Upper lobe of left lung (tissue), 4 donors: ENCODE data around the gene P2RY14.

Experiments used
- CTCF ChIP-seq, 6 experiments: fragments of 450-650 bp in 4 of 6; fragments of 200-600 bp in 2 of 6; sonication (generic) in 2 of 6; IDR thresholded peaks; one replicate each; pipeline ENCODE4 v1.5.1; 2016 to 2019; ENCODE audit warnings: antibody characterized with exemption in 6 of 6
- POLR2A ChIP-seq, 4 donors: fragments of 450-650 bp; IDR thresholded peaks; one replicate each; pipeline ENCODE4 v1.5.1; 2016 to 2017; ENCODE audit warnings: antibody characterized with exemption in 4 of 4, mild to moderate bottlenecking in 2 of 4
- POLR2AphosphoS5 ChIP-seq, 2 donors: sonication (generic); formaldehyde crosslinking; IDR thresholded peaks; one replicate each; pipeline ENCODE4 v1.5.1; 2017; ENCODE audit warnings: antibody characterized with exemption in 2 of 2

- no peak for TF ChIP-seq POLR2AphosphoS5 (IDR thresholded peaks at IDR 0.05)
- no peak for TF ChIP-seq CTCF (IDR thresholded peaks at IDR 0.05)
- no peak for TF ChIP-seq POLR2A (IDR thresholded peaks at IDR 0.05)
Observed at GRCh38 chr3:151297429-151297828, 19.1 kb upstream of the P2RY14 start.
